GM18519 (cell line): ENCODE results near the gene KLF18.
"Not testable (repeated sequence)": the region's sequence is repeated elsewhere in the genome, so short reads cannot be mapped to it uniquely, and the experiment has no call there.

Experiments used
- ATAC-seq: cut with Tn5 transposase; IDR thresholded peaks from one replicate; pipeline ENCODE4 v1.9.1; 2021; ENCODE audit warnings: mild to moderate bottlenecking, moderate library complexity; ENCODE audit not compliant: unreplicated experiment, low FRiP score

The KLF18 gene

GRCh38 chr1:44141531-44141930 lies at the start of gene KLF18:
Gene KLF18, minus strand, starts transcription at chr1:44141631. Its CDS starts 0 bp downstream, at chr1:44141631.
- ATAC-seq = no peak

- ATAC-seq = no peak
Observed at GRCh38 chr1:44174630-44175029, 33.2 kb upstream of the KLF18 start.

GRCh38 chr1:44170281-44170823 lies 28.9 kb upstream of the KLF18 start:
- no peak for ATAC-seq

GRCh38 chr1:44168520-44169098 lies 27.2 kb upstream of the KLF18 start:
- no peak for ATAC-seq

GRCh38 chr1:44161546-44161945 lies 20.1 kb upstream of the KLF18 start:
- ATAC-seq = no peak

GRCh38 chr1:44158871-44159270 lies 17.4 kb upstream of the KLF18 start:
- no peak for ATAC-seq

GRCh38 chr1:44157903-44158302 lies 16.5 kb upstream of the KLF18 start:
- no peak for ATAC-seq

GRCh38 chr1:44154049-44154448 lies 12.6 kb upstream of the KLF18 start:
- ATAC-seq = no peak

GRCh38 chr1:44152692-44153091 lies 11.3 kb upstream of the KLF18 start:
- ATAC-seq = no peak

GRCh38 chr1:44151808-44152207 lies 10.4 kb upstream of the KLF18 start:
- no peak for ATAC-seq

GRCh38 chr1:44151332-44151731 lies 9.9 kb upstream of the KLF18 start:
- no peak for ATAC-seq

GRCh38 chr1:44147582-44147981 lies 6.2 kb upstream of the KLF18 start:
- ATAC-seq = no peak

GRCh38 chr1:44146536-44147361 lies 5.3 kb upstream of the KLF18 start:
- no peak for ATAC-seq

GRCh38 chr1:44144962-44145756 lies 3.7 kb upstream of the KLF18 start:
- ATAC-seq = no peak

- ATAC-seq = not testable (repeated sequence)
Observed at GRCh38 chr1:44139565-44139964, 1.9 kb downstream of the KLF18 start.

GRCh38 chr1:44138239-44138638 lies 3.2 kb downstream of the KLF18 start:
- no peak for ATAC-seq

GRCh38 chr1:44135886-44136285 lies 5.5 kb downstream of the KLF18 start:
- ATAC-seq = no peak

GRCh38 chr1:44134071-44134920 lies 7.1 kb downstream of the KLF18 start:
- no peak for ATAC-seq

GRCh38 chr1:44131411-44131810 lies 10.0 kb downstream of the KLF18 start:
- ATAC-seq = no peak
